NCI-H526 treated with DMSO at 0.1 percent for 48 hours (cell line): ENCODE data around the gene DNAJC16.

Experiments
- DNase-seq: peaks from one replicate; lab custom pipeline; 2025; lab: John Stamatoyannopoulos, UW

The DNAJC16 gene

GRCh38 chr1:15620902-15621682 is 94.4 kb downstream of the DNAJC16 start:
- no peak for DNase-seq

- no peak for DNase-seq
These were observed 95.3 kb downstream of the DNAJC16 start for GRCh38 chr1:15621975-15622374.

- DNase-seq = no peak
These were observed 96.2 kb downstream of the DNAJC16 start for GRCh38 chr1:15622712-15623373.

GRCh38 chr1:15623435-15623834 is 96.8 kb downstream of the DNAJC16 start:
- no peak for DNase-seq

GRCh38 chr1:15624133-15624714 is 97.6 kb downstream of the DNAJC16 start:
- DNase-seq = no peak

- DNase-seq = no peak
These were observed 98.6 kb downstream of the DNAJC16 start for GRCh38 chr1:15625056-15625917.
